HG02852 (cell line): ENCODE results near the gene MT1G.
"Not testable (repeated sequence)": the region's sequence is repeated elsewhere in the genome, so short reads cannot be mapped to it uniquely, and the experiment has no call there.

ENCODE experiments used
- ATAC-seq: cut with Tn5 transposase; IDR thresholded peaks from one replicate; pipeline ENCODE4 v1.9.1; 2021; ENCODE audit warnings: mild to moderate bottlenecking, moderate library complexity; ENCODE audit not compliant: unreplicated experiment

MT1G gene

GRCh38 chr16:56684926-56685590, 17.2 kb upstream of the MT1G start:
- no peak for ATAC-seq

GRCh38 chr16:56684256-56684925, 16.5 kb upstream of the MT1G start:
- ATAC-seq, result no peak

GRCh38 chr16:56683424-56684172, 15.7 kb upstream of the MT1G start:
- ATAC-seq, result no peak

- ATAC-seq, result peak; percentile 7
Measured at GRCh38 chr16:56682703-56683397, 15.0 kb upstream of the MT1G start.

- ATAC-seq, result peak; percentile 98
Measured at GRCh38 chr16:56681939-56682702, 14.3 kb upstream of the MT1G start, which contains the start of gene MT1X. MT1X (plus strand) TSS chr16:56682470; CDS start chr16:56682541, 71 bp downstream.

GRCh38 chr16:56679818-56680217, 12.0 kb upstream of the MT1G start:
- ATAC-seq, result no peak

- ATAC-seq, result no peak
Measured at GRCh38 chr16:56679078-56679730, 11.3 kb upstream of the MT1G start.

- ATAC-seq, result no peak
Measured at GRCh38 chr16:56677474-56677873, 9.6 kb upstream of the MT1G start.

GRCh38 chr16:56675685-56676210, 7.9 kb upstream of the MT1G start:
- no peak for ATAC-seq

- ATAC-seq, result not testable (repeated sequence)
Measured at GRCh38 chr16:56674570-56674969, 6.7 kb upstream of the MT1G start.

- ATAC-seq, result no peak
Measured at GRCh38 chr16:56673921-56674320, 6.1 kb upstream of the MT1G start.

GRCh38 chr16:56672761-56673536, 5.1 kb upstream of the MT1G start:
- ATAC-seq, result no peak

GRCh38 chr16:56672171-56672570, 4.3 kb upstream of the MT1G start:
- not testable (repeated sequence) for ATAC-seq

GRCh38 chr16:56671691-56672090, 3.8 kb upstream of the MT1G start:
- ATAC-seq, result not testable (repeated sequence)

GRCh38 chr16:56670620-56670934, 2.7 kb upstream of the MT1G start:
- ATAC-seq, result no peak

- ATAC-seq, result no peak
Measured at GRCh38 chr16:56669840-56670619, 2.2 kb upstream of the MT1G start.

- ATAC-seq, result no peak
Measured at GRCh38 chr16:56669005-56669839, 1.4 kb upstream of the MT1G start, which contains the start of gene MT1H. MT1H (plus strand) TSS chr16:56669814; CDS start chr16:56669885, 71 bp downstream.
